OCI-LY1 (cell line): ENCODE data around the gene KANSL1.

Source experiments
- H2AFZ ChIP-seq: fragments of 200-600 bp; sonication (generic), shearing (Covaris generic); 2 replicates; pipeline ENCODE4 v1.6.0; 2014; ENCODE audit warnings: antibody characterized with exemption, mild to moderate bottlenecking, low read length
- H3F3A ChIP-seq: fragments of 200-600 bp; sonication (generic), shearing (Covaris generic); 2 replicates; pipeline ENCODE4 v1.6.0; 2014; ENCODE audit warnings: mild to moderate bottlenecking, antibody characterized with exemption, low read length, moderate library complexity; ENCODE audit not compliant: insufficient read depth
- H3K27ac ChIP-seq: fragments of 200-600 bp; sonication (generic); 2 replicates; pipeline ENCODE4 v1.5.1; 2014; ENCODE audit warnings: low read length, mixed run types, mild to moderate bottlenecking, low read depth; ENCODE audit not compliant: poor library complexity, severe bottlenecking
- H3K27me3 ChIP-seq: fragments of 200-600 bp; sonication (generic); 2 replicates; pipeline ENCODE4 v1.6.0; 2014; ENCODE audit warnings: antibody characterized with exemption, mild to moderate bottlenecking, low read length, moderate library complexity; ENCODE audit not compliant: insufficient read depth
- H3K36me3 ChIP-seq: fragments of 200-600 bp; sonication (generic); 2 replicates; pipeline ENCODE4 v1.6.1; 2014; ENCODE audit warnings: mild to moderate bottlenecking, antibody characterized with exemption, low read length, moderate library complexity, mixed read lengths; ENCODE audit not compliant: insufficient read depth
- H3K4me1 ChIP-seq: fragments of 200-600 bp; sonication (generic); 2 replicates; pipeline ENCODE4 v1.5.1; 2014; ENCODE audit warnings: mild to moderate bottlenecking, low read length, moderate library complexity; ENCODE audit not compliant: insufficient read depth, severe bottlenecking
- H3K4me2 ChIP-seq: fragments of 200-600 bp; sonication (generic), shearing (Covaris generic); 2 replicates; pipeline ENCODE4 v1.6.1; 2014; ENCODE audit warnings: low read length
- H3K4me3 ChIP-seq: fragments of 200-600 bp; sonication (generic); 2 replicates; pipeline ENCODE4 v1.5.1; 2014; ENCODE audit warnings: low read length, low read depth, mild to moderate bottlenecking, mixed read lengths; ENCODE audit not compliant: poor library complexity, severe bottlenecking
- H3K79me2 ChIP-seq: fragments of 200-600 bp; shearing (Covaris generic); 2 replicates; pipeline ENCODE4 v1.6.1; 2016; ENCODE audit warnings: mixed run types, low read length, mixed read lengths; ENCODE audit not compliant: insufficient read depth
- H3K9ac ChIP-seq: fragments of 200-600 bp; sonication (generic), shearing (Covaris generic); 2 replicates; pipeline ENCODE4 v1.6.1; 2014; ENCODE audit warnings: mild to moderate bottlenecking, low read length, mixed read lengths
- H3K9me2 ChIP-seq: fragments of 200-600 bp; sonication (generic), shearing (Covaris generic); 2 replicates; pipeline ENCODE4 v1.6.1; 2014; ENCODE audit warnings: low read depth, mild to moderate bottlenecking, low read length, mixed read lengths
- H3K9me3 ChIP-seq: fragments of 200-600 bp; shearing (Covaris generic); 2 replicates; pipeline ENCODE4 v1.6.1; 2014; ENCODE audit warnings: low read length, mixed read lengths
- H4K20me1 ChIP-seq: fragments of 200-600 bp; sonication (generic), shearing (Covaris generic); 2 replicates; pipeline ENCODE4 v1.6.0; 2016; ENCODE audit warnings: mild to moderate bottlenecking, low read length; ENCODE audit not compliant: insufficient read depth
- CTCF ChIP-seq: fragments of 200-600 bp; sonication (generic), shearing (Covaris generic); IDR thresholded peaks from 2 replicates; pipeline ENCODE4 v1.5.1; 2017; ENCODE audit warnings: mild to moderate bottlenecking, antibody characterized with exemption, low read length, moderate library complexity, mixed read lengths
- EZH2 ChIP-seq: fragments of 200-600 bp; sonication (generic), shearing (Covaris generic); IDR thresholded peaks from 2 replicates; pipeline ENCODE4 v1.8.0; 2017; ENCODE audit warnings: borderline replicate concordance, mixed run types, mild to moderate bottlenecking, antibody characterized with exemption, low read length, moderate library complexity, mixed read lengths

The KANSL1 gene

DNA sequence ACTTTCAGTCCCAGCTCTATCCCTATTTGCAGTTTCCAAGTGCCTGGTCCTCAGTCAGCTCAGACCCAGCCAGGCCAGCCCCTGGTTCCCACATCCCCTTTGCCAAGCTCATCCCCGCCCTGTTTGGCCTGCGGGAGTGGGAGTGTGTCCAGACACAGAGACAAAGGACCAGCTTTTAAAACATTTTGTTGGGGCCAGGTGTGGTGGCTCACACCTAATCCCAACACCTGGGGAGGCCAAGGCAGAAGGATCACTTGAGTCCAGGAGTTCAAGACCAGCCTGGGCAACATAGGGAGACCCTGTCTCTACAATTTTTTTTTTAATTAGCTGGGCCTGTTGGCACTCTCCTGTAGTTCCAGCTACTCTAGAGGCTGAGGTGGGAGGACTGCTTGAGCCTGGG, 192.5 kb downstream of the KANSL1 start:
- no peak overlapping the region for H3K4me2 ChIP-seq
- H4K20me1 ChIP-seq: no peaks in the 10 kb centered on the region
- no peaks in the 10 kb centered on the region for H3K79me2 ChIP-seq
- no peaks in the 10 kb centered on the region for H3K36me3 ChIP-seq
- H3K27ac ChIP-seq: no peak overlapping the region
- H3F3A ChIP-seq: no peaks in the 10 kb centered on the region
- H2AFZ ChIP-seq: no peak overlapping the region
- H3K4me1 ChIP-seq: no peaks in the 10 kb centered on the region
- peaks cover 6% of the 10 kb centered on the region; the same call in 1 of the 2 replicates for H3K27me3 ChIP-seq
- no peak overlapping the region for H3K4me3 ChIP-seq
- no peak for TF ChIP-seq EZH2
- no peak for TF ChIP-seq CTCF
- H3K9me3 ChIP-seq: peaks cover 4% of the 10 kb centered on the region; the same call in 1 of the 2 replicates
- no peaks in the 10 kb centered on the region for H3K9me2 ChIP-seq
- H3K9ac ChIP-seq: no peak overlapping the region

GRCh38 chr17:46000292-46000691, 192.9 kb downstream of the KANSL1 start:
- no peak overlapping the region for H3K4me3 ChIP-seq
- H4K20me1 ChIP-seq: no peaks in the 10 kb centered on the region
- no peaks in the 10 kb centered on the region for H3K4me1 ChIP-seq
- H3K27ac ChIP-seq: no peak overlapping the region
- no peak overlapping the region for H3K4me2 ChIP-seq
- no peak overlapping the region for H2AFZ ChIP-seq
- H3F3A ChIP-seq: no peaks in the 10 kb centered on the region
- H3K9ac ChIP-seq: no peak overlapping the region
- peaks cover 6% of the 10 kb centered on the region; the same call in 1 of the 2 replicates for H3K27me3 ChIP-seq
- H3K79me2 ChIP-seq: no peaks in the 10 kb centered on the region
- H3K9me2 ChIP-seq: no peaks in the 10 kb centered on the region
- peaks cover 4% of the 10 kb centered on the region; the same call in 1 of the 2 replicates for H3K9me3 ChIP-seq
- no peak for TF ChIP-seq EZH2
- no peak for TF ChIP-seq CTCF
- H3K36me3 ChIP-seq: no peaks in the 10 kb centered on the region

DNA sequence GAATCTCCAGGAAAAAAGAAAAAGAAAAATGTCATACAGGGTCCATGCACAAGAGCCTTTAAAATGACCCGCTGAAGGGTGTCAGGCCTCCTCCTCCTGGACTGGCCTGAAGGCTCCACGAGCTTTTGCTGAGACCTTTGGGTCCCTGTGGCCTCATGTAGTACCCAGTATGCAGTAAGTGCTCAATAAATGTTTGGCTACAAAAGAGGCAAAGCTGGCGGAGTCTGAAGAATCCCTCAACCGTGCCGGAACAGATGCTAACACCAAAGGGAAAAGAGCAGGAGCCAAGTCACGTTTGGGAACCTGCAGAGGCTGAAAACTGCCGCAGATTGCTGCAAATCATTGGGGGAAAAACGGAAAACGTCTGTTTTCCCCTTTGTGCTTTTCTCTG, 193.3 kb downstream of the KANSL1 start:
- no peak overlapping the region for H2AFZ ChIP-seq
- no peak overlapping the region for H3K27ac ChIP-seq
- no peak for TF ChIP-seq CTCF
- TF ChIP-seq EZH2: no peak

More for the DNA sequence above, 193.3 kb downstream of the KANSL1 start:
- no peaks in the 10 kb centered on the region for H3K36me3 ChIP-seq
- H3K4me1 ChIP-seq: no peaks in the 10 kb centered on the region
- H3K9ac ChIP-seq: no peak overlapping the region
- H3K4me3 ChIP-seq: no peak overlapping the region
- no peaks in the 10 kb centered on the region for H3K79me2 ChIP-seq
- H3F3A ChIP-seq: no peaks in the 10 kb centered on the region
- no peaks in the 10 kb centered on the region for H3K9me3 ChIP-seq
- peaks cover 6% of the 10 kb centered on the region; the same call in 1 of the 2 replicates for H3K27me3 ChIP-seq
- H3K9me2 ChIP-seq: no peaks in the 10 kb centered on the region
- H3K4me2 ChIP-seq: no peak overlapping the region
- no peaks in the 10 kb centered on the region for H4K20me1 ChIP-seq
